ENCODE measurements around the gene CRACR2B. TPM values are rescaled to one million over a fixed set of nuclear protein-coding genes. Genes with fewer than 3 reads are reported as not detected.

Gene CRACR2B
- total and polyA plus RNA-seq, 8 donors = 14.2 to 32.1 (median 21.8) TPM

DNA sequence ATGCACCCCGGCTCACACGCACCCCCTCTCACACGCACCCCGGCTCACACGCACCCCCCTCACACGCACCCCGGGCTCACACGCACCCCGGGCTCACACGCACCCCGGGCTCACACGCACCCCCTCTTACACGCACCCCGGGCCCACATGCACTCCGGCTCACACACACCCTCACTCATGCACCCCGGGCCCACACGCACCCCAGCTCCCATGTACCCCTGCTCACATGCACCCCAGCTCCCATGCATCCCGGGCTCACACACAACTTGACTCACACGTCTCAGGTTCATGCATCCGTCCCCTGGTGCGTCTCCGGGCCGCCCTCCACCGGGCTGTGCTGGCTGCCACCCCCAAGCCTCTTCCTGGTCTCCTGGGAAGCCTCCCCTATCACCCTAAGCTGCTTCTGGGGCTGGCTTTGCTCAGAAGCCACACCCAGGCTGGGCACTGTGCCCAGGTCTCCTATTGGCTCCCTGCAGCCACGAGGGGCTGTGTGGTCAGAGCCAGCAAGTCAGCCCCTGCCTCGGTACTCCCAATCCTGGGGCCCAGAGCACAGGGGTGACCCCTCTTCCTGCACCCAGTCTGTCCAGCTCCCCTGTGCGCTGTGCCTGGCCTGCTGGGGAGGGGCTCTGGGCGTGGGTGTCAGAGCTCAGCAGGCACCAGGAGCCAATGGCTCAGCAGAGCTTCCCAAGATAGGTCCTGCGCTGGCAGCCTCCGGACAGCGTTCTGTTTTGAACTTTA is 31.8 kb downstream of the CRACR2B start:
- DNase-seq = peak in 3 of 4 donors; percentile 63 to 95 (median 85)

DNA sequence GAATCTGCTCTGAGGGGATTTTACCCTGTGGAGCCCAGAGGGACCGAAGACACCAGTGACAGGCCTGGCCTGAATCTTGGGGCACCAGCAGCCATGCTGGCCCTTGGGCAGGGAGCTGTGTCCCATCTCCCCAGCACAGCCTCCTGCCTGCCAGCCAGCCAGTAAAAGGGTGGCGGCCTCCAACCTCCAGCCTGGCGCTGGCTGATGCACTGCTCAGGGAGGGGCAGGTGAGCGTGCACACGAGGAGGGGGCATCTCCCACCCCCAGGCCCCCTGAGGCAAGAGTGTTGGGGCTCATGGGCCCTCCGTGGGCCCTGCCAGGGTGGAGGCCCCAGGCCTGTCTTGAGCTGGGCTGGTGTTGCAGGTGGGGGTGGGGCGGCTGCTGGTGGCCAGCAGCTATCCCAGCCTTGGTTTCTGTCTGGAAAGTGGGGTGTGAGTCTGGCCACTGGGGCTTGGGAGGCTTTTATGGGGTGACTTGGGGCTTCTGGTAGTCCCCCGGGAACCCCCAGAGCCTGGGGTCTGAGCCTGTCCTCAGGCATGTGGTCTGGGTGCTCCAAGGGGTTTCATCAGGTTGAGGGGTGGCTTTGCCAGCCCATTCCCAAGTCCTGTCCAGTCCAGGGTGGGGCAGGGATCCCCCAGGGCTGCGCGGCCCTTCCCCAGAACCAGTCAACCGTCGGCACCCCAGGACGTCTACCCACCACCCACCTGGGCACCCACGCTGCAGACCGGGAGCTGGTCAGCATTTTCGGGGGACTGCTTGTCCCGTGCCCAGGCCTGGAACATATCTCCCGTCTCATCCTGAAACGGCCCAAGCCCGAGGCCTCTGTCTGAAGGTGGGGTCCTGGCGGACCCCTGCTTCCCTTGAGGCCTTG is 32.8 kb downstream of the CRACR2B start:
- TF ChIP-seq, protein P1, sequence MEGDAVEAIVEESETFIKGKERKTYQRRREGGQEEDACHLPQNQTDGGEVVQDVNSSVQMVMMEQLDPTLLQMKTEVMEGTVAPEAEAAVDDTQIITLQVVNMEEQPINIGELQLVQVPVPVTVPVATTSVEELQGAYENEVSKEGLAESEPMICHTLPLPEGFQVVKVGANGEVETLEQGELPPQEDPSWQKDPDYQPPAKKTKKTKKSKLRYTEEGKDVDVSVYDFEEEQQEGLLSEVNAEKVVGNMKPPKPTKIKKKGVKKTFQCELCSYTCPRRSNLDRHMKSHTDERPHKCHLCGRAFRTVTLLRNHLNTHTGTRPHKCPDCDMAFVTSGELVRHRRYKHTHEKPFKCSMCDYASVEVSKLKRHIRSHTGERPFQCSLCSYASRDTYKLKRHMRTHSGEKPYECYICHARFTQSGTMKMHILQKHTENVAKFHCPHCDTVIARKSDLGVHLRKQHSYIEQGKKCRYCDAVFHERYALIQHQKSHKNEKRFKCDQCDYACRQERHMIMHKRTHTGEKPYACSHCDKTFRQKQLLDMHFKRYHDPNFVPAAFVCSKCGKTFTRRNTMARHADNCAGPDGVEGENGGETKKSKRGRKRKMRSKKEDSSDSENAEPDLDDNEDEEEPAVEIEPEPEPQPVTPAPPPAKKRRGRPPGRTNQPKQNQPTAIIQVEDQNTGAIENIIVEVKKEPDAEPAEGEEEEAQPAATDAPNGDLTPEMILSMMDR (IDR thresholded peaks at IDR 0.05) = no peak
- peak overlapping the region in 1 of 2 donors; percentile 31 for H3K27ac ChIP-seq
- H3K9me3 ChIP-seq = no peaks in the 10 kb centered on the region
- H3K36me3 ChIP-seq = peaks cover 0 to 31% of the 10 kb centered on the region in 2 donors
- H3K4me3 ChIP-seq = no peak overlapping the region
- no peaks in the 10 kb centered on the region for H3K27me3 ChIP-seq
- intact Hi-C loops (cut with DNase I) = no loop called here
- DNase-seq (no peak), ATAC-seq (no peak)
- H3K4me1 ChIP-seq = peaks cover 3 to 6% of the 10 kb centered on the region in 2 donors

More for the DNA sequence above, 31.8 kb downstream of the CRACR2B start:
- Histone ChIP-seq H3K27ac (peak overlapping the region in 1 of 2 donors; percentile 31), H3K36me3 (peaks cover 0 to 25% of the 10 kb centered on the region in 2 donors), H3K27me3 (no peaks in the 10 kb centered on the region), H3K4me1 (peaks cover 3 to 6% of the 10 kb centered on the region in 2 donors), H3K9me3 (no peaks in the 10 kb centered on the region), H3K4me3 (no peak overlapping the region)
- TF ChIP-seq, protein P1 (IDR thresholded peaks at IDR 0.05) = no peak
- intact Hi-C loops (cut with DNase I) = no loop called here
- ATAC-seq = peak; percentile 47

DNA sequence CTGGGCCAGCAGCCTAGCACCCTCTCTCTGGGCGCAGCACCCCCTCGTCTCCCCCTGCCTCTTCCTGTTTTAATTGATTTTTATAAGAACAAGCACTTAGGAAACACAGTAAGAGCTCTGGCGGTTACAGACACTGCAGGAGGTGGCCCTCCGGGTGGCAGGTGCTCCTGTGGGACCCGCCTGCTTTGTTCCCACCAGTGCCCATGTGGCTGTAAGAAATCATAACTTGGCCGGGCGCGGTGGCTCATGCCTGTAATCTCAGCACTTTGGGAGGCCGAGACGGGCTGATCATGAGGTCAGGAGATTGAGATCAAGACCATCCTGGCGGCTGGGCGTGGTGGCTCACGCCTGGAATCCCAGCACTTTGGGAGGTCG is 33.4 kb downstream of the CRACR2B start:
- intact Hi-C loops (cut with DNase I) = no loop called here
- no peak overlapping the region for H3K4me3 ChIP-seq
- H3K4me1 ChIP-seq = peaks cover 3 to 6% of the 10 kb centered on the region in 2 donors
- no peaks in the 10 kb centered on the region for H3K9me3 ChIP-seq
- H3K27me3 ChIP-seq = no peaks in the 10 kb centered on the region
- no peak overlapping the region for H3K27ac ChIP-seq
- DNase-seq (no peak), ATAC-seq (no peak)
- peaks cover 0 to 32% of the 10 kb centered on the region in 2 donors for H3K36me3 ChIP-seq
- TF ChIP-seq, protein P1 (IDR thresholded peaks at IDR 0.05) = no peak

DNA sequence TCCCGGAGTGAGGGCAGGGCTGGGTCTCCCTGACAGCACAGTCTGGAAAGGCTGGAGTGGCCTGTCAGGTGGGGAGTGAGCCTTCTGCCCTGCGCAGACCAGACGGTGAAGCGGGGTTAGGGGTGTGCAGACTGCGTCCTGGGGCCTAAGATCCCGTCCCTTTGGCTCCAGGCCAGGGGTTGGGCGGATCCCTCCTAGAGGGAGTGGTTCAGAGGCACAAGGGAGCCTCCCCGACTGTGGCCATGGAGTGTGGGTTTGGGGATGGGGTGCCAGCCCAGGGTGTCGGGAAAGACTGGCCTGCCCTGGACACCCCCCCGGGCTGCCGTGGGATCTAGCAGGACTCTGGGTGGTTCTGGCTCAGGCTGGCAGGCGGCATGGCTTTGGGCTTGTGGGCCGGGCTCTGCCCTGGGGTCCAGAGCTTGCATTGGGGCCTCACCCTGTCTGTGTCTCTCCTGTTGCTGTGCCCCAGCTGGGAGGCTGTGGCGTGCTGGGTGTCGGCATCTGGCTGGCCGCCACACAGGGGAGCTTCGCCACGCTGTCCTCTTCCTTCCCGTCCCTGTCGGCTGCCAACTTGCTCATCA is 34.5 kb downstream of the CRACR2B start:
- ATAC-seq (no peak), DNase-seq (no peak)
- peaks cover 0 to 3% of the 10 kb centered on the region in 2 donors for H3K4me1 ChIP-seq
- H3K4me3 ChIP-seq = no peak overlapping the region
- no peaks in the 10 kb centered on the region for H3K9me3 ChIP-seq
- no peak overlapping the region for H3K27ac ChIP-seq
- H3K27me3 ChIP-seq = no peaks in the 10 kb centered on the region
- intact Hi-C loops (cut with DNase I) = no loop called here
- H3K36me3 ChIP-seq = peaks cover 0 to 43% of the 10 kb centered on the region in 2 donors
- TF ChIP-seq, protein P1 (IDR thresholded peaks at IDR 0.05) = no peak

DNA sequence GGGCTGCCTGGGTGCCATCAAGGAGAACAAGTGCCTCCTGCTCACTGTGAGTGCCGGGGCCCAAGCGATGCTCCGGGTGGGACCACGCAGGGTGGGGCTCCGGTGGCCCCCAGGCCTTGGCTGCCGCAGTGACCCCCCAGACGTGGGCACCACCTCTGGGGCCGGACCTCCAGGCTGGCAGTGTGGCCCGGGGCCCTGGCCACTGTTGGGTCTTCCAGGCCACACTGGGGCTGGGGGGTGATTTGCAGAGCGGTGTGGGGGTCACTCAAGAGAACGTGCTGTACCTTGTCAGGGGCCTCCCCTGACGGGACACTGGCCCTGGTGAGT is 34.9 kb downstream of the CRACR2B start:
- H3K27ac ChIP-seq = no peak overlapping the region
- no peak for ATAC-seq
- H3K4me1 ChIP-seq = peaks cover 0 to 3% of the 10 kb centered on the region in 2 donors
- DNase-seq = no peak
- no peaks in the 10 kb centered on the region for H3K9me3 ChIP-seq
- peaks cover 0 to 43% of the 10 kb centered on the region in 2 donors for H3K36me3 ChIP-seq
- no peak overlapping the region for H3K4me3 ChIP-seq
- no peaks in the 10 kb centered on the region for H3K27me3 ChIP-seq
- TF ChIP-seq, protein P1 (IDR thresholded peaks at IDR 0.05) = no peak
- intact Hi-C loops (cut with DNase I) = no loop called here

All from left lung (tissue), 10 donors.